ENCODE results near the gene NFIC.

The NFIC gene

DNA sequence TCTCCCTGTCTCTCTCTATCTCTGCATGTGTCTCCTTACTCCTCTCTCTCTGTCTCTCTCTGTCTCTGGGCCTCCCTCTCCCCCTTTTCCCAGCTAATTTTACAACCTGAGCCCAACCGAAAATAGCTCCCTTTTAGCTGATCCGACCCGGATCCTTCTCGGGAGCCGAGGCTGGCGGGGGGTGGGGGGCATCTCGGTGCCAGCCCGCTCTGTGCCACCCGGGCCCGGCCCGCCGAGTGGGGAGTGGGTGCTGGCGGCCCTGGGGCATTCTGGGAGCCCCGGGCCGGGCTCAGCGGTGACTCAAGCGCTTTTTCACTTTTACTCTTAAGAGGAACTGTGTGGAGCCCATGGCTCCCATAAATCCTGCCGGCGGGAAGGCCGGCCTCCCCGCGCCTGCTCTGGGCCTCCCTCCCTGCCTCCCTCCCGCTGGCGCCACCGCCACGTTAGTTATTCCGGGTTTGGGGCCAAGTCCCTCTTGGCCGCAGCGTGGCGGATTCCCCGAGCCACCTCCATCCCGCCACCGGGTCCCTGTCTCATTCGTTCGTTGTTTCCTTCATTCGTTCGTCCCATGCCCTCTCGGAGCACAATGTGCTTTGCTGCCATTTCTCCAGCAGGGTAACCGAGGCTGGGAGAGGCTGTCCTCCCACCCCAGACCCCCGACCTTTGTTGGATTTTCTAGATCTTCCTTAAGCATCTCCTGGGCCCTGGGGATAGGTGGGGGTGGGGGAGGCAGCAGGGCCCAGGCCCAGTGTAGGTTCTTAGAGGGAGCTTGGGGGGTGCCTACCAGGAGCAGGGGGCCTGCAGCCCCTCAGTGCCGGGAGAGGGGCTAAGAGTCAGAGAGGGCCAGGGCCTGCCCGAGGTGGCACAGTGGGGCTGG, 3.2 kb downstream of the NFIC start:
- TF ChIP-seq, protein P1, sequence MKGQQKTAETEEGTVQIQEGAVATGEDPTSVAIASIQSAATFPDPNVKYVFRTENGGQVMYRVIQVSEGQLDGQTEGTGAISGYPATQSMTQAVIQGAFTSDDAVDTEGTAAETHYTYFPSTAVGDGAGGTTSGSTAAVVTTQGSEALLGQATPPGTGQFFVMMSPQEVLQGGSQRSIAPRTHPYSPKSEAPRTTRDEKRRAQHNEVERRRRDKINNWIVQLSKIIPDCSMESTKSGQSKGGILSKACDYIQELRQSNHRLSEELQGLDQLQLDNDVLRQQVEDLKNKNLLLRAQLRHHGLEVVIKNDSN (IDR thresholded peaks at IDR 0.05): no peak
- no peak for TF ChIP-seq NFIC (IDR thresholded peaks at IDR 0.05)
- no peak for TF ChIP-seq EP300 (IDR thresholded peaks at IDR 0.05; ENCODE audit: borderline replicate concordance)
- no peak for TF ChIP-seq EGR1 (IDR thresholded peaks at IDR 0.05)
- TF ChIP-seq, protein P2, sequence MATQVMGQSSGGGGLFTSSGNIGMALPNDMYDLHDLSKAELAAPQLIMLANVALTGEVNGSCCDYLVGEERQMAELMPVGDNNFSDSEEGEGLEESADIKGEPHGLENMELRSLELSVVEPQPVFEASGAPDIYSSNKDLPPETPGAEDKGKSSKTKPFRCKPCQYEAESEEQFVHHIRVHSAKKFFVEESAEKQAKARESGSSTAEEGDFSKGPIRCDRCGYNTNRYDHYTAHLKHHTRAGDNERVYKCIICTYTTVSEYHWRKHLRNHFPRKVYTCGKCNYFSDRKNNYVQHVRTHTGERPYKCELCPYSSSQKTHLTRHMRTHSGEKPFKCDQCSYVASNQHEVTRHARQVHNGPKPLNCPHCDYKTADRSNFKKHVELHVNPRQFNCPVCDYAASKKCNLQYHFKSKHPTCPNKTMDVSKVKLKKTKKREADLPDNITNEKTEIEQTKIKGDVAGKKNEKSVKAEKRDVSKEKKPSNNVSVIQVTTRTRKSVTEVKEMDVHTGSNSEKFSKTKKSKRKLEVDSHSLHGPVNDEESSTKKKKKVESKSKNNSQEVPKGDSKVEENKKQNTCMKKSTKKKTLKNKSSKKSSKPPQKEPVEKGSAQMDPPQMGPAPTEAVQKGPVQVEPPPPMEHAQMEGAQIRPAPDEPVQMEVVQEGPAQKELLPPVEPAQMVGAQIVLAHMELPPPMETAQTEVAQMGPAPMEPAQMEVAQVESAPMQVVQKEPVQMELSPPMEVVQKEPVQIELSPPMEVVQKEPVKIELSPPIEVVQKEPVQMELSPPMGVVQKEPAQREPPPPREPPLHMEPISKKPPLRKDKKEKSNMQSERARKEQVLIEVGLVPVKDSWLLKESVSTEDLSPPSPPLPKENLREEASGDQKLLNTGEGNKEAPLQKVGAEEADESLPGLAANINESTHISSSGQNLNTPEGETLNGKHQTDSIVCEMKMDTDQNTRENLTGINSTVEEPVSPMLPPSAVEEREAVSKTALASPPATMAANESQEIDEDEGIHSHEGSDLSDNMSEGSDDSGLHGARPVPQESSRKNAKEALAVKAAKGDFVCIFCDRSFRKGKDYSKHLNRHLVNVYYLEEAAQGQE (IDR thresholded peaks at IDR 0.05; ENCODE audit: low read depth): no peak
- TF ChIP-seq YY1 (IDR thresholded peaks at IDR 0.05; ENCODE audit: low read depth): no peak
- no peak for TF ChIP-seq FOXM1 (IDR thresholded peaks at IDR 0.05; ENCODE audit: borderline replicate concordance, low read depth)
- TF ChIP-seq CREB1 (IDR thresholded peaks at IDR 0.05; ENCODE audit: low read depth): no peak
- no peak for TF ChIP-seq RAD21 (IDR thresholded peaks at IDR 0.05; ENCODE audit: low read depth)
- TF ChIP-seq, protein P3, sequence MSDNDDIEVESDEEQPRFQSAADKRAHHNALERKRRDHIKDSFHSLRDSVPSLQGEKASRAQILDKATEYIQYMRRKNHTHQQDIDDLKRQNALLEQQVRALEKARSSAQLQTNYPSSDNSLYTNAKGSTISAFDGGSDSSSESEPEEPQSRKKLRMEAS (IDR thresholded peaks at IDR 0.05): no peak
- TF ChIP-seq CEBPB (IDR thresholded peaks at IDR 0.05): no peak
- no peak for TF ChIP-seq TCF12 (IDR thresholded peaks at IDR 0.05; ENCODE audit: low read depth)
- no peak for TF ChIP-seq TAF1 (IDR thresholded peaks at IDR 0.05; ENCODE audit: low read depth)

DNA sequence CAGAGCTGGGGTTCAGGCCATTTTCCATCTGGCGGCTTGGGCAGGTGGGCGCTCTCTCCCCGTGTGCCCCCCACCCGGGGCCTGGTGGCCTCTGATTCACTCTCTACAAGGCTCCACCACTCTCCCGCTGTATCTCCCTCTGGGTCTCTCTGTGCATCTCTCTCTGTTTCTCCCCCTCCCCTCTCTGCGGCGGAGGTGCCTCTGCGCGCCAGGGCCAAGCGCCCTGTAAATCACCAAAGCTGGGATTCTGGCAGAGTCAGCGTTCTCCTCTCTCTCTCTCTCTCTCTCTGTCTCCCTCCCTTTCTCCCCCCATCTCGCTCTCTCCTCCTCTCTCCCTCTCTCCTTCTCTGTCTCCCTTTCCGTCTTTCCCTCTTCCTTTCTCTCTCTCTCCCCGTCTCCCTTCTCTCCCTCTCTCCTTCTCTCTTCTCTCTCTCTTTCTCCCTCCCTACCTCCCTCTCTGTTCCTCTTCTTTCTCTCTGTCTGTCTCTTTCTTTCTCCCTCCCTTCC, 3.9 kb downstream of the NFIC start:
- no peak for TF ChIP-seq EP300 (IDR thresholded peaks at IDR 0.05; ENCODE audit: borderline replicate concordance)

DNA sequence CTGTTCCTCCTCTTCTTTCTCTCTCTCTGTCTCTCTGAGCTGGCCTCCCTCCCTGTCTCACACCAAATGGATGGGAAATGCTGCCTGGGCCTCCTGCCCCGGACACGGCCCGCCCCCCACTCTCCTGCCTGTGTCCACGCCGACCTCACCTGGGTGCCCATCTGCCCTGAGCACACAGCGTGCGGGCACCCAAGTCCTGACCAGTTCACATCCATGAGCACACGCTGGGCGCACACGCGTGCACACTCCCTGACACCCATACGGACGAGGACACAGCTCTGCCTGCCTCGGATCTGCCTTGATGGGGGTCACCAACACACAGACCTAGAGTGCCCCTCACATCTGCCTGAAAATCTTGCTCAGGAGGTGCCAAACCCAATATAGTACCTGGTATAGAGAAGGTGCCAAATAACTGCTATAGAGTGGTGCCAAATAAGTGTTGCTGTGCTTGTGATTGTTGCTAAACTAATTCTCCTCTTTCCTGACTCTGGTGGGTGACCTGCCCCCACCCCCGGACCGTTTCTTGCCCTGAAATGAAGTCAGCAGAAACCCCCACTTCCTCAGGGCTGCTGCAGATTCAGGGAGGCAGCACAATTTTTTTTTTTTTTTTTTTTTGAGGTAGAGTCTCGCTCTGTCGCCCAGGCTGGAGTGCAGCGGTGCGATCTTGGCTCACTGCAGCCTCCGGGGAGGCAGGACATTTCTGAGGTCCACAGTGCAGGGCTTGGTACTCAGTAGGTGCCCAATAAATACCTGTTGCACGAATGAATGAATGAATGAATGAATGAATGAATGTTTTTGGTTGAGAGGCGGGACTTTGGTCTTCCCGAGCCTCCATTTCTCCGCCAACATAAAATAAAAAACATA, 4.6 kb downstream of the NFIC start:
- TF ChIP-seq EGR1 (IDR thresholded peaks at IDR 0.05): no peak
- no peak for TF ChIP-seq CEBPB (IDR thresholded peaks at IDR 0.05)
- no peak for TF ChIP-seq EP300 (IDR thresholded peaks at IDR 0.05; ENCODE audit: borderline replicate concordance)
- TF ChIP-seq, protein P2 (IDR thresholded peaks at IDR 0.05; ENCODE audit: low read depth): no peak
- no peak for TF ChIP-seq FOXM1 (IDR thresholded peaks at IDR 0.05; ENCODE audit: borderline replicate concordance, low read depth)
- TF ChIP-seq ZBTB7A (IDR thresholded peaks at IDR 0.05; ENCODE audit: low read depth): no peak

DNA sequence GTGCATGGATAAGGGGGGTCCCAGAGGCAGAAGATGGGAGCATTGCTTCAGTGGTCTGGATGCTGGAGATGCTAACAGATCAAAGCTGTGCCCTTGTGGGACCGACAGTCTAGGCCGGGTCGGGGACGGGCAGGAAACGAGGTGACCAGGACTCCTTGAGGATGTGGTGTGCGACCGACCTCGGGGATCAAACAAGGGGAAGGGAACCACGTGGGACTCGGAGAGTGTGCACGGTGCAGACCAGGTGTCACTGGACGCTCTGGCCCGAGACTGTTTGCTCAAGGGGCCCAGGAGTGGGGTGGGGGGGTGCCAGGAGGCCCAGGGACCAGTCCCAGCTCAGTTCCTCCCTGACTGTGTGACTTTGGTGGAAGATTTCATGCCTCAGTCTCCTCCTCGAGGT, 6.0 kb downstream of the NFIC start:
- TF ChIP-seq, protein P2 (IDR thresholded peaks at IDR 0.05; ENCODE audit: low read depth): no peak
- TF ChIP-seq ZBTB7A (IDR thresholded peaks at IDR 0.05; ENCODE audit: low read depth): no peak
- TF ChIP-seq, protein P1 (IDR thresholded peaks at IDR 0.05): no peak
- no peak for TF ChIP-seq NFIC (IDR thresholded peaks at IDR 0.05)
- no peak for TF ChIP-seq TEAD4 (IDR thresholded peaks at IDR 0.05)
- TF ChIP-seq YY1 (IDR thresholded peaks at IDR 0.05; ENCODE audit: low read depth): no peak
- no peak for TF ChIP-seq CEBPB (IDR thresholded peaks at IDR 0.05)
- TF ChIP-seq RAD21 (IDR thresholded peaks at IDR 0.05; ENCODE audit: low read depth): no peak
- TF ChIP-seq TAF1 (IDR thresholded peaks at IDR 0.05; ENCODE audit: low read depth): no peak
- TF ChIP-seq, protein P3 (IDR thresholded peaks at IDR 0.05): no peak
- no peak for TF ChIP-seq CREB1 (IDR thresholded peaks at IDR 0.05; ENCODE audit: low read depth)
- no peak for TF ChIP-seq EGR1 (IDR thresholded peaks at IDR 0.05)
- TF ChIP-seq TCF12 (IDR thresholded peaks at IDR 0.05; ENCODE audit: low read depth): no peak
- TF ChIP-seq FOXM1 (IDR thresholded peaks at IDR 0.05; ENCODE audit: borderline replicate concordance, low read depth): no peak

All from Ishikawa (cell line).